Umbilical cord (tissue), 2 donors: Measurements from ENCODE around the gene ISG15. TPM values are rescaled to one million over a fixed set of nuclear protein-coding genes. Genes with fewer than 3 reads are reported as not detected.
A peak's percentile ranks its signal among the peaks of the same experiment; 100 is the strongest.

ENCODE experiments used
- DNase-seq: peaks from one replicate; pipeline ENCODE4 v3.0.0-alpha.2; 2015; ENCODE audit warnings: low spot score
- total RNA-seq: library from RNA; depleted of rRNA; stranded (reverse); fragments of >200 nt; gene quantifications from one replicate; pipeline ENCODE4 v1.2.3, GENCODE V29; 2014; ENCODE audit warnings: low replicate concordance; ENCODE audit not compliant: insufficient read depth

ISG15 gene
- 54.9 TPM for total RNA-seq

DNA sequence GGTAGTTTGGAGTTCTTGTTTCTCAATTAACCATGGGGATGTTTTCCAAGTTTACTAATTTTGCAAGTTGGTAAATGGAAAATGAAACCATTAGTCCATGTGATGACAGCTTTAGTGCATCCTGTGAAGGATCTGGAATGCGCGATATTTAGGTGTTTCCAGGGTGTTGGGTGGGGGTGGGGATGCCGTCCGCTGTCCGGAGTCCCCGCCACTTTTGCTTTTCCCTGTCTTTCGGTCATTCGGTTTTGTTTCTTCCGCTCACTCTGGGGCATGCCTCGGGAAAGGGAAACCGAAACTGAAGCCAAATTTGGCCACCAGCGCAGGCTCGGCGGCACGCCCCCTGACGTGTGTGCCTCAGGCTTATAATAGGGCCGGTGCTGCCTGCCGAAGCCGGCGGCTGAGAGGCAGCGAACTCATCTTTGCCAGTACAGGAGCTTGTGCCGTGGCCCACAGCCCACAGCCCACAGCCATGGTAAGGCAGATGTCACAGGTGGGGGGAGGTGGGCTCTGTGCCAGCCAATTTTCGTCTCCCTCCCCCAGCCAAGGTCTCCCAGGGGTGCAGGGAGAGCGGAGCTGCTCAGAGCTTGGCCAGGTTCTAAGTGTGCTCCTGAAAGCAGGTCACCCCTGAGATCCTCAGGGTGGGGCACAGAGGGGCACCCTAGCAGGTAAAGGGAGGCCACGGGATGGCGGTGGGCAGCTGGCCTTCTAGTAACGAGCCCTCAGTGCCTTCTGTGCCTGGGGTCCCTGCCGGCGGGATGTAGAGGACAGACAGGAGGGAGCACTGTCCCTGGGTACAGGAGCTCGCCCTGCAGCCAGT, at the start of gene ISG15:
ISG15 (plus strand) TSS at position 393 of the 817 bp plus-strand sequence; CDS start at position 470, 77 bp downstream.
- peak; percentile 91 for DNase-seq

DNA sequence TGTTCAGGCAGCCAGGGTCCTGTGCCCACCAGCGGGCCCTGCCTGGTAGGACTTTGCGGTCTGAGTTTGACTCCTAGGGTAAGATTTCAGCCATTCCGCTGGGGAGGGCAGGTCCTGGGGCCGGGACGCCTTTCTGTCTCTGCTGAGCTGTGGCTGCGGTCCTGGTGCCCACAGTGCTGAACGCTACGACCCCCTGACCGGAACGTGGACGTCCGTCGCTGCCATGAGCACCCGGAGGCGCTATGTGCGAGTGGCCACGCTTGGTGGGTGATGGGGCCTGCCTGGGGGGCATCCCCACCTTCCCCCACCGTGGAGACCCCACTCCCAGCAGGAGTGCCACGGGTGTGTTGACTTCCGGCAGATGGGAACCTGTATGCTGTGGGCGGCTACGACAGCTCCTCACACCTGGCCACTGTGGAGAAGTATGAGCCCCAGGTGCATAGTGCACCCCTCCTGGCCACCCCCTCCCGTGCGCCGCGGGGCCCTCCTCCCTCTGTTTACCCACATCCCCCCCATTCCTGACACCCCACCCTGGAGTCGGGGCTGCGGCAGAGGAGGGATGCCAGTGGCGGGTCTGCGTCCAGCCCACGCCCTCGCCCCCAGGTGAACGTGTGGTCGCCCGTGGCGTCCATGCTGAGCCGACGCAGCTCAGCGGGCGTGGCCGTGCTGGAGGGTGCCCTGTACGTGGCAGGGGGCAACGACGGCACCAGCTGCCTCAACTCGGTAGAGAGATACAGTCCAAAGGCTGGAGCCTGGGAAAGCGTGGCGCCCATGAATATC, 49.4 kb upstream of the ISG15 start:
- no peak for DNase-seq

DNA sequence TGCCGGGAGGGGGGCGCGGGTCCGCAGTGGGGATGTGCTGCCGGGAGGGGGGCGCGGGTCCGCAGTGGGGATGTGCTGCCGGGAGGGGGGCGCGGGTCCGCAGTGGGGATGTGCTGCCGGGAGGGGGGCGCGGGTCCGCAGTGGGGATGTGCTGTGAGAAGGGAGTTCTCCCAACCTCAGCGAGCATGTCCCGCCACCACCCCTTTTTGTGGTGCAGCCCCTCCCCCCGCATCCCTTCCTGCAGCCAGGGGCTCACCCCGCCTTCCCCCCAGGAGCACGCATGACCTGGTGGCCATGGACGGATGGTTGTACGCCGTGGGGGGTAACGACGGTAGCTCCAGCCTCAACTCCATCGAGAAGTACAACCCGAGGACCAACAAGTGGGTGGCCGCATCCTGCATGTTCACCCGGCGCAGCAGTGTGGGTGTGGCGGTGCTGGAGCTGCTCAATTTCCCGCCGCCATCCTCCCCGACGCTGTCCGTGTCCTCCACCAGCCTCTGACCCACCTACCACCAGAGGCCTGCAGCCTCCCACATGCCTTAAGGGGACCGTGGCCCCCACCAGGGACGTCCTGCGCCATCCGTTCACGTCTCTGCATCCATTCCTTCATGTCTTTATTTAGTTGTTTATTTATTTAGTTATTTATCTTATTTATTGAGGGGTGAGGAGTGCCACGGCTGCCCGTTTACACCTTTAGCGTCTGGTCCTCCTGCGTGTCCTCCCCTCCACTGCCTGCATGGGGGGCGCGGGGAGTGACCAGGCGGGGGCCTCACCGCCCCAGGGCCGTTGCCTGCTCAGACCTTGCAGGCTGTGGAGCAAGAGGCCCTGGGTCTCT, 48.4 kb upstream of the ISG15 start:
- DNase-seq: no peak

DNA sequence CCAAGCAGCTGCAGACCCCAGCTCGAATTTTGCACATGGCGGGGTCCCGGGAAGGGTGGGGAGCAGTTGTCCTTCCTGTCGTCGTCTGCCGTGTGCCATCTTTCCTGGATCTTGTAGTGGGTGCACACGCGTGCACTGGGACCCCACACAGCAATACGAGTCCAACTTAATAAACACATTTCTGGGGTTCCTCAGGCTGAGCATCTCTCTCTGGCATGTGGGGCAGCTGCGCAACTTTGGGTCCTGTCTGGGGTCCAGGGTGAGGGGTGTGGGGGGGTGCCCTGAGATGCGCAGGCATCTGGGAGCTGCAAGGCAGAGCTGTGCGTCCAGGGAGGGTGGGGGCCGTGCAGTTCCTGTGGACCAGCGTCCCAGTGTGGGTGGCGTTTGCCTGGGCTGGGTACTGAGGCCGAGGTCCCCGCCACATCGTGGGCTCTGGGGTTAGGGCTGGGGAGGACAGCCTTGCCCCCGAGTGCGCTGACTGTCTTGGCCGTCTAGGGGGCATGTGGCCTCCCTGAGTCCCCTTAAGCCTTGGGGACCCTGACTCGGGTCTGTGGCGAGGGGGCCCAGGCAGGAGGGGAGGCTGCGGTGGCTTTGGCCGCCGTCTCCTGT, 47.7 kb upstream of the ISG15 start:
- DNase-seq: no peak

DNA sequence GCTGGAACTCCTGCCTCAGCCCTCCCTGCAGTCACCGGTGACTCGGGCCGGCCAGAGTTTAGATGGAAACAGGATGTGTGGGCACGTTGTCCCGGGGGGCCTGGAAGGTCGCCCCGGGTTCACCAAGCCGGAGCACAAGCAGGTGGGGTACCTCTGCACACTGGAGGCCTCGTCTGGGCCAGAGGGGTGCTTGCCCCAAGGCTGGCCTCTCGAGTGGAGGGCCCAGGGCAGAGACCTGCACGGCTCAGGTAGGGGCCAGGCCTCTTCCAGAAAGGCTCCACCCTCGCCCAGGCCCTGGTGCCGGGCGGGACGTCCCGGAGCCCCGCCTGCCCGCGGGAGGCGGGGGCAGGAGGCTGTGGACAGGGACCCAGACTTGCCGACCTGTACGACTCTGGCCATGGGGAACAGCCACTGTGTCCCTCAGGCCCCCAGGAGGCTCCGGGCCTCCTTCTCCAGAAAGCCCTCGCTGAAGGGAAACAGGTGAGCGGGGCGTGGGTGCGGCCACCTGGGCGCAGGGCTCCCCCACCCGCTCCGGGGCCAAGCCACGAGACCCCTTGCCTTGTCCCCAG, 47.1 kb upstream of the ISG15 start, which contains the start of gene PLEKHN1:
PLEKHN1 (plus strand) TSS at position 348 of the 569 bp plus-strand sequence; CDS start at position 398, 50 bp downstream.
- no peak for DNase-seq

DNA sequence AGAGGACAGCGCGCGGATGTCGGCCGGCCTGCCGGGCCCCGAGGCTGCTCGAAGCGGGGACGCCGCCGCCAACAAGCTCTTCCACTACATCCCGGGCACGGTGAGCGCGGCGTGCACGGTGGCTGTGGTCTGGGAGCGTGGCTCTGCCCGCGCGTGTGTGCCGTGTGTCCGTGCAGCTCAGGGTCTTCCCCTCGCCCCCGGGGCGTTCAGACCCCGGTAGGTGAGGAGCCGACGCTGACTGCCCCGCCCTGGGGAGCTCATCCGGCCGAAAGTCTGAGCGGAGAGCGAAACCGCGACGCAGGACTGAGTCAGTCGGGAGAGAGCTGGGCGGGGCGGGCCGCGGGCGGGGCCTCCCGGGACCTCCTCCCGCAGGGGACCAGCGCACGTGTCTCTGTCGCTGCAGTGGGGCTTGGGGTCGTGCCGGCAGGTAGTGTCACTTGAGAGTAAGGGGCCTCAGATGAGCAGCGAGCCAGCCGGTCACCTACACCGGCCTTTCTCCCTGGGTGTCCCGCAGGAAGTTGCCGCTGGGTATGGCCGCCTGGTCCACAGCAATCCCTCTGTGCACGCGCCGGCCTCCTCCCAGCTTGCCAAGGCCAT, 46.5 kb upstream of the ISG15 start:
- DNase-seq: peak; percentile 63

DNA sequence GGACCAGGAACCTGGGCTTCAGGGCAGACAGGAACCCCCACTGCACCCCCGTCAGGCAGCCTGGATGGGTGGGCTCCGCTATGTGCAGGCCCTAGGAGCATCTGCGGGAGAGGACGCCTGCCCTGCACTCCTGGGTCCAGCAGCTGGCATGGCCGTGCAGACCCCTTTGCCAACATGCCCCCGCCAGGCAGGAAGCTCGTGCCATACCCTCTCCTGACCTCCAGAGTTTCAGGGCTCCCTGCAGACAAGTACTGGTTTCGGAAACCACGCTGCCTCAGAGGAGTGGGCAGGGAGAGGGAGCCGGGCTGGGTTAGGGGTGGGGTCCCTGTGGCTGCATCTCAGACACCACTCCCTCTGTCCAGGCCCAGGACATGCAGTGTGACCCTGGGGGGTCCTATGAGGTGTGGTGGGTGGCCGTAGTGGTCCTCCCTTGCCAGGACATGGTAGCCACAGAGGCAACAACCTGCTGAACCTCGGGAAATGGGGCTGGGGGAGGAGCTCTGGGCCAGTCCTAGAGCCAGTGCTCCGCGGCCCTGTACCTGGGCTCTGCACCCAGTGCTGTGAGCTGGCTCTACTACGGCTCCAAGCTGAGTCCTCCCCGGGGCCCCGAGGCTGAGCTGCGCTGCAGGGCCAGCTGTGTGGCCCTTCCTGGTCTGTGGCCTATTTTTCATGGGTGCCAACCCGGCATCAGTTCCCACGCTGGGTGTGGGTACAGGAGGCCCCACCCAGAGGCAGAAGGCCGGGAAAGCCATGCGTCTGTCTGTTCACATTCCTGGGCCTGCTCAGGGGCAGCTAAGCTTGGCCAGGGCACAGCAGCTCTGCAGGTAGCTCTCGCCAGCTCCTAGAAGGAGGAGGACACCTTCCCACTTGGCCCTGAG, 45.6 kb upstream of the ISG15 start:
- no peak for DNase-seq

DNA sequence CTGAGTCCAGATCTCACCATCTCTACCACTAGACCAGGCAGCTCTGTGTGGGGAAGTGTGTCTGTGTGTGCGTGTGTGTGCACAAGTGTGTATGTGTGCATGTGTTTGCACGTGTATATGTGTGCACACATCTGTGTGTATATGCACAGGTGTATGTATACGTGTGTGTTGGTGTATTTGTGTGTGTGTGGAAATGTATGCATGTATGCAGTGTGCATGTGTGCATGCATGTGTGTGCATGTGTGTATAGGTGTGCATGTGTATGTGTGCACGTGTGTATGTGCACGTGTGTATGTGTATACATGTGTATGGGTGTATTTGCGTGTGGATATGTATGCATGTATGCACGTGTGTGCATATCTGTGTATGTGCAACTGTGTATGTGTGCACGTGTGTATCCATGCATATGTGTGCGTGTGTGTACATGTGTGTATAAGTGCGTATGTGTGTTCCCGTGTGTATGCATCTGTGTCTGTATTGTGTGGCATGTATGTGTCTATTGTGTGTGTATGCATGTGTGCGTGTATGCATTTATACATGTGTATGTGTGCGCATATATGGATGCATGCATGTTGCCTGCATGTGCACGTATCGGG, 43.9 kb upstream of the ISG15 start:
- no peak for DNase-seq

DNA sequence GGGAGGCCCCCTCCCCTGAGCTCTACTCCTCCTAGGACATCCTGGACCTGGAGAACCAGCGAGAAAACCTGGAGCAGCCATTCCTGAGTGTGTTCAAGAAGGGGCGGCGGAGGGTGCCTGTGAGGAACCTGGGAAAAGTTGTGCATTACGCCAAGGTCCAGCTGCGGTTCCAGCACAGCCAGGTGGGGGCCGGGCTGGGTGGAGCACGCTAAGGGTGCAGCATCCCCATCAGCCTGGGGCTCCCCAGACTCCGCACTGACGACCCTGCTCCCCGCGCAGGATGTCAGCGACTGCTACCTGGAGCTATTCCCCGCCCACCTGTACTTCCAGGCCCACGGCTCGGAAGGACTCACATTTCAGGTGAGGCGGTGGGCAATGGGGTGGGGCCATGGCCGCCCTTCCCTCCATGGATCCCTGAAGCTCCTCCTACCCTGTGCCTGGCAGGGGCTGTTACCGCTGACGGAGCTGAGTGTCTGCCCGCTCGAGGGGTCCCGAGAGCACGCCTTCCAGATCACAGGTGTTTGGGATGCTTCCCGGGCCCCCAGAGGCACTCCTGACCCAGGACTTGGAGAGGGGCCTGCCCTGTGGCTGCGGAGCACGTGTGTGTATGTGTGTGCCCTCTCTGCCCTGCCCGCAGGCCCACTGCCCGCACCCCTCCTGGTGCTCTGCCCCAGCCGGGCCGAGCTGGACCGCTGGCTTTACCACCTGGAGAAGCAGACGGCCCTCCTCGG, 42.9 kb upstream of the ISG15 start:
- DNase-seq: no peak

DNA sequence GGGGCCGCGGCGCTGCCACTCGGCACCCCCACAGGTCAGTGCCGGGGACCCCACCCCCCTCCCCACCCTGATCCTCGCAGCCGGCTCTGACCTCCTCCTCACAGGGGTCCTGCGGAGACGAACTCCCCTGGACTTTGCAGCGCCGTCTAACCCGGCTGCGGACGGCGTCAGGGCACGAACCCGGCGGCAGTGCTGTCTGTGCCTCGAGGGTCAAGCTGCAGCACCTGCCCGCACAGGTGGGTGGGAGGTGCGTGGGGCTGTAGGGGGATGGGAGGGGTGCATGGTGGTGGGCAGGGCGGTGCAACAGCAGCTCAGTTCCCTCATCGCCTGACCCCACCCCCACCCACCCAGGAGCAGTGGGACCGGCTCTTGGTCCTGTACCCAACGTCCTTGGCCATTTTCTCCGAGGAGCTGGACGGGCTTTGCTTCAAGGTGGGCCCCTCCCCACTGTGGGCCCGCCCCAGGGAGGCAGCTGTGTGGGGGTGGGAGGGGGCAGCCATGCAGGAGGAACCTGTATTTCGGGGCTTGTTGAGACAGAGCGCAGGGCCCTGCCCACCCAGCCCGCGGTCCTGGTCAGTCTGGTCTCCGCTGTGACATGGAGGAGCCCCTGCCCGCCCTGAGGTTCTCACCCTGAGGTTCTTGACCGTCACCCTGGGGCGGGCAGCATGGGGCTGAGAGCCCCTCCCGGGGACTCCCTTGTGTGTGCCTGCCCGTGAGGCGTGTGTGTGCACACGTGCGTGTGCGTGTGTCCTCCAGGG, 42.1 kb upstream of the ISG15 start:
- DNase-seq: peak; percentile 46

DNA sequence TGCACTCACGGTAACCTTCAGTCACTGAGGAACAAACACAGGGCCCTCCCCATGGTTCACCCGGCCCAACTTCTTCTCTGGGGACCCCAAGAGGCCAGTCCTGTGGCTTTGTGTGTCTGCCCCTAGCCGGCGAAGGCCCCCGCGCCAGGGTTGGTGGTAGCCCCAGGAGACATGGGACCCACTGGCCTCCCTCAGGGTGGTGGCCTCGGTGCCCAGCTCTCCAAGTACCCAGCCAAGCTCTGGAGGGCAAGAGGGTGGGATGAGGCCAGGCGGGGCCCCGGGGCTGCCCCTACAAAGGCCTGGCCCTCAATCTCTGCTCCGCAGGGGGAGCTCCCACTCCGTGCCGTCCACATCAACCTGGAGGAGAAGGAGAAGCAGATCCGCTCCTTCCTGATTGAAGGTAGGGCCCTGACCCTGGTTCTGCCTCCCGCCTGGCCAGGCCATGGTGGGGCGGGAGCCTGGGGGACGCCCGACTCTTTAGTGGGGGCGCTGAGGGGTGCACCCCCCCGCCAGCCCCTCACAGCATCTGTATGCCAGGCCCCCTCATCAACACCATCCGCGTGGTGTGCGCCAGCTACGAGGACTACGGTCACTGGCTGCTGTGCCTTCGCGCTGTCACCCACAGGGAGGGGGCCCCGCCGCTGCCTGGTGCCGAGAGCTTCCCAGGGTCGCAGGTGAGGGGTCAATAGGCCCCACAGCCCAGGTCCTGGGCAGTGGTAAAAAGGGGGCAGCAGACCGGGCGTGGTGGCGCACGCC, 41.4 kb upstream of the ISG15 start:
- DNase-seq: no peak

DNA sequence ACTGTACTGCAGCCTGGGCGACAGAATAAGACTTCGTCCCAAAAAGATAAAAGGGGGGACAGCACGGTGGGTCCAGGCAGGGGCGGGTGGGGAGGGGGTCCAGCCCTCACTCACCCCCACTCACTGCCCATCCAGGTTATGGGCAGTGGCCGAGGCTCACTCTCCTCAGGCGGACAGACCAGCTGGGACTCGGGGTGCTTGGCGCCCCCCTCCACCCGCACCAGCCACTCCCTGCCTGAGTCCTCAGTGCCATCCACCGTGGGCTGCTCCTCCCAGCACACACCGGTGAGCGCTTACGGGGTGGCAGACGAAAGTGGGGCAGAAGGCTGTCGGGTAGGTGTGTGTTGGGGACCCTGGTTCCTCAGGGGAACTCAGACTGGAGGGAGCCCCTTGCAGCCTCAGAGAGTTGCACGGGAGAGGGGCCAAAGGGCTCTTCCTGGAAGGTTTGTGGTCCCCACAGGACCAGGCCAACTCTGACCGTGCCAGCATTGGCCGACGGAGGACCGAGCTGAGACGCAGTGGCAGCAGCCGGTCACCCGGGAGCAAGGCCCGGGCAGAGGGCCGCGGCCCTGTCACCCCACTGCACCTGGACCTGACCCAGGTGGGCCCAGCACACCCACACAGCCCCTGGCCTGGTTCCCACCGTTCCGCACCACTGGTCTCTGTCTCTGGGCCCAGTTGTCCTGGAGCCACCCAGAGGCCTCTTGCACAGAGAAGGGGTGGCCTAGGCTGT, 40.4 kb upstream of the ISG15 start:
- no peak for DNase-seq

DNA sequence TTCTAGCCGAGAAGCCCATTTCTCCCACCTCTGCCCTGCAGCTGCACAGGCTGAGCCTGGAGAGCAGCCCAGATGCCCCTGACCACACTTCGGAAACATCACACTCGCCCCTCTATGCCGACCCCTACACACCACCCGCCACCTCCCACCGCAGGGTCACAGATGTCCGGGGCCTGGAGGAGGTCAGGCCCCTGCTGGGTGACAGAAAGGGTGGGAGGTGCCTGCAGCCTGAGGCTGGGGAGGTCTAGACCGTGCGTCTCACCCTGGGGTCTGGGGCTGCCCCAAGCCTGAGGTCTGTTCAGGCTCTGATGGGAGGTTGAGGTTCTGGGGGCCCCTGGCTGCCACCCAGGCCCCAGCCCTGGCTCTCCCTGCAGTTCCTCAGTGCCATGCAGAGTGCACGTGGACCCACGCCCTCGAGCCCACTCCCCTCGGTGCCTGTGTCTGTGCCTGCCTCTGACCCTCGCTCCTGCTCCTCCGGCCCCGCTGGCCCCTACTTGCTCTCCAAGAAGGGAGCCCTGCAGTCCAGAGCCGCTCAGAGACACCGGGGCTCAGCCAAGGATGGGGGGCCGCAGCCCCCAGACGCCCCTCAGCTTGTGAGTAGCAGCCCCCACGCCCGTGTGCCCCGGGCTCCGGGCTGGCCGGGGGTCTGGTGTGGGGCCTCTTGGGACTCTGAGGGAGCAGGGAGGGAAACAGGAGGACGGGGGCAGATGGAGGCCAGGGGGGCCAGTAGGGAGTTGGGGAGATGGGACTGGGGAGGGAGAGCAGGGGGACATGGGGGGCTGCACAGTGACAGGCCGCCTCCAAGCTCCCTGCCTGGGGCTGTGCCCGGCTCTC, 39.6 kb upstream of the ISG15 start:
- DNase-seq: no peak

DNA sequence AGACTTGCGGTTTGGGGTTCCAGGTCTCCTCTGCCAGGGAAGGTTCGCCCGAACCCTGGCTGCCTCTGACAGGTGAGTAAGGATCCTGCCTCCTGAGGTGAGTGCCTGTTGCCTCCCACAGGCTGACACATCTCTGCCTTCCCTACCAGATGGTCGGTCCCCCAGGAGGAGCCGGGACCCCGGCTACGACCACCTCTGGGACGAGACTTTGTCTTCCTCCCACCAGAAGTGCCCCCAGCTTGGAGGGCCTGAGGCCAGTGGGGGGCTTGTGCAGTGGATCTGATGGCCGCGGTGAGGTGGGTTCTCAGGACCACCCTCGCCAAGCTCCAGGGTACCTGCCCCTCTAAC, 39.0 kb upstream of the ISG15 start:
- no peak for DNase-seq

DNA sequence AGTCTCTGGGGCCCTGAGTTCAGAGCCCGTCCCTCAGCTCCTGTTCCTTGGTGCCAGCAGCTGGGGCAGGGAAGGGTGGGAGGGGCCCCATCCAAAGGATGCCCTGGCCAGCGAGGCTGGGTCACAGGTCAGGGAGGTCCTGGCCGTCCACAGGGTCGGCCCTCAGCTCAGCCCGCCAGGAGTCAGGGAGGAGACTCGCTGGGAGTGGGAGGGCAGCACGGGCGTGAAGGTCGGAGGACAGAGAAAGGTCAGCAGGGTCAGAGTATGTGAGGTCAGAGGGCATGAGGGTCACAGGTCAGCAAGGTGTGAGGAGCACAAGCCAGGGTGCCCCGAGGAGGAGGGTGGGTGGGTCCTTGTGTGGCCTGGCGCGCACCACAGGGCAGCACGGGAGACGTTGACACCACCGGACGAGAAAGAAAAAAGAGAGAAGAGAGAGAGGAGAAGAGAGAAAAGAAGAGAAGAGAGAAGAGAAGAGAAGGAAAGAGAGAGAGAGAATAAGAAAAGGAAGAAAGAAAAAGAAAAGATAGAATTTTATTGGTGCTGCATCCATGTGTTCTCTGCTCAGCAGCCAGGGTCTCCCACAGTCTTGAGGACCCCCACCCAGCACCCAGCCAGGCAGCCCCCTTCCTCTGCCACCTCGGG, 38.5 kb upstream of the ISG15 start:
- DNase-seq: no peak
